Measurements from ENCODE around the gene KIF12.

KIF12 gene

GRCh38 chr9:114123031-114123977, 24.2 kb upstream of the KIF12 start:
- no peak for DNase-seq (ENCODE audit: low read depth)

GRCh38 chr9:114122136-114123027, 23.3 kb upstream of the KIF12 start:
- no peak for DNase-seq (ENCODE audit: low read depth)

GRCh38 chr9:114121227-114122135, 22.4 kb upstream of the KIF12 start:
- DNase-seq (ENCODE audit: low read depth), result no peak

GRCh38 chr9:114120192-114121014, 21.3 kb upstream of the KIF12 start:
- DNase-seq (ENCODE audit: low read depth), result no peak

GRCh38 chr9:114119242-114120191, 20.4 kb upstream of the KIF12 start:
- no peak for DNase-seq (ENCODE audit: low read depth)

- no peak for DNase-seq (ENCODE audit: low read depth)
Measured at GRCh38 chr9:114117996-114118830, 19.1 kb upstream of the KIF12 start.

GRCh38 chr9:114117614-114117995, 18.5 kb upstream of the KIF12 start:
- no peak for DNase-seq (ENCODE audit: low read depth)

- DNase-seq (ENCODE audit: low read depth), result no peak
Measured at GRCh38 chr9:114116126-114116747, 17.1 kb upstream of the KIF12 start.

- no peak for DNase-seq (ENCODE audit: low read depth)
Measured at GRCh38 chr9:114115654-114116125, 16.6 kb upstream of the KIF12 start.

- DNase-seq (ENCODE audit: low read depth), result no peak
Measured at GRCh38 chr9:114114364-114114763, 15.3 kb upstream of the KIF12 start.

- DNase-seq (ENCODE audit: low read depth), result no peak
Measured at GRCh38 chr9:114112778-114113584, 13.9 kb upstream of the KIF12 start.

GRCh38 chr9:114112325-114112724, 13.2 kb upstream of the KIF12 start:
- no peak for DNase-seq (ENCODE audit: low read depth)

- peak; percentile 94 for DNase-seq (ENCODE audit: low read depth)
Measured at GRCh38 chr9:114110180-114110579, 11.1 kb upstream of the KIF12 start.

GRCh38 chr9:114109124-114109523, 10.0 kb upstream of the KIF12 start:
- no peak for DNase-seq (ENCODE audit: low read depth)

- DNase-seq (ENCODE audit: low read depth), result no peak
Measured at GRCh38 chr9:114108016-114108833, 9.1 kb upstream of the KIF12 start.

GRCh38 chr9:114107286-114108001, 8.4 kb upstream of the KIF12 start:
- no peak for DNase-seq (ENCODE audit: low read depth)
